ENCODE data around the gene DSG3. TPM values are rescaled to one million over a fixed set of nuclear protein-coding genes. Genes with fewer than 3 reads are reported as not detected.

The DSG3 gene
- total RNA-seq, 1 experiment from 2014 or later: not detected

GRCh38 chr18:31490833-31491232 lies 43.3 kb downstream of the DSG3 start:
- Histone ChIP-seq H3K9me3 (ENCODE audit: low read depth, low read length, poor library complexity, severe bottlenecking) (no peaks in the 10 kb centered on the region), H3K27me3 (replicated peaks; ENCODE audit: insufficient read depth, low read depth, low read length, poor library complexity) (peaks cover 25% of the 10 kb centered on the region), H3K4me1 (ENCODE audit: insufficient read depth, low read length, poor library complexity, severe bottlenecking) (no peaks in the 10 kb centered on the region), H3K4me3 (ENCODE audit: low read depth, low read length, poor library complexity, severe bottlenecking) (no peak overlapping the region), H3K27ac (ENCODE audit: low read depth, low read length, poor library complexity, severe bottlenecking) (no peak overlapping the region), H3K36me3 (ENCODE audit: insufficient read depth, low read length, poor library complexity, severe bottlenecking) (no peaks in the 10 kb centered on the region)
- BruUV-seq (replicated peaks): no TSS peak
- TF ChIP-seq EZH2 (IDR thresholded peaks at IDR 0.05; ENCODE audit: borderline replicate concordance, low read depth, low read length, poor library complexity, severe bottlenecking): no peak
- no peak for TF ChIP-seq CTCF (conservative IDR thresholded peaks at IDR 0.05; ENCODE audit: low read depth, low read length)
- ChIA-PET CTCF (no interaction called here), POLR2A (ENCODE audit: low non-redundant PET) (no interaction called here)
- no peak for DNase-seq (ENCODE audit: low spot score)
- intact Hi-C loops (cut with micrococcal nuclease; ENCODE audit: unreplicated experiment): no loop called here

- Histone ChIP-seq H3K27me3 (replicated peaks; ENCODE audit: insufficient read depth, low read depth, low read length, poor library complexity) (peaks cover 27% of the 10 kb centered on the region), H3K9me3 (ENCODE audit: low read depth, low read length, poor library complexity, severe bottlenecking) (no peaks in the 10 kb centered on the region), H3K4me1 (ENCODE audit: insufficient read depth, low read length, poor library complexity, severe bottlenecking) (no peaks in the 10 kb centered on the region), H3K4me3 (ENCODE audit: low read depth, low read length, poor library complexity, severe bottlenecking) (no peak overlapping the region), H3K27ac (ENCODE audit: low read depth, low read length, poor library complexity, severe bottlenecking) (no peak overlapping the region), H3K36me3 (ENCODE audit: insufficient read depth, low read length, poor library complexity, severe bottlenecking) (no peaks in the 10 kb centered on the region)
- ChIA-PET CTCF (no interaction called here), POLR2A (ENCODE audit: low non-redundant PET) (no interaction called here)
- TF ChIP-seq EZH2 (IDR thresholded peaks at IDR 0.05; ENCODE audit: borderline replicate concordance, low read depth, low read length, poor library complexity, severe bottlenecking) (no peak), CTCF (conservative IDR thresholded peaks at IDR 0.05; ENCODE audit: low read depth, low read length) (no peak)
- no peak for DNase-seq (ENCODE audit: low spot score)
- intact Hi-C loops (cut with micrococcal nuclease; ENCODE audit: unreplicated experiment): no loop called here
- BruUV-seq (replicated peaks): no TSS peak
Observed at GRCh38 chr18:31491586-31491985, 44.0 kb downstream of the DSG3 start.

- intact Hi-C loops (cut with micrococcal nuclease; ENCODE audit: unreplicated experiment): no loop called here
- H3K4me3 ChIP-seq (ENCODE audit: low read depth, low read length, poor library complexity, severe bottlenecking): no peak overlapping the region
- H3K4me1 ChIP-seq (ENCODE audit: insufficient read depth, low read length, poor library complexity, severe bottlenecking): no peaks in the 10 kb centered on the region
- H3K27ac ChIP-seq (ENCODE audit: low read depth, low read length, poor library complexity, severe bottlenecking): no peak overlapping the region
- POLR2A ChIA-PET (ENCODE audit: low non-redundant PET): no interaction called here
- H3K9me3 ChIP-seq (ENCODE audit: low read depth, low read length, poor library complexity, severe bottlenecking): no peaks in the 10 kb centered on the region
- DNase-seq (ENCODE audit: low spot score): no peak
- BruUV-seq (replicated peaks): no TSS peak
- CTCF ChIA-PET: no interaction called here
- no peaks in the 10 kb centered on the region for H3K36me3 ChIP-seq (ENCODE audit: insufficient read depth, low read length, poor library complexity, severe bottlenecking)
- TF ChIP-seq EZH2 (IDR thresholded peaks at IDR 0.05; ENCODE audit: borderline replicate concordance, low read depth, low read length, poor library complexity, severe bottlenecking) (no peak), CTCF (conservative IDR thresholded peaks at IDR 0.05; ENCODE audit: low read depth, low read length) (no peak)
- H3K27me3 ChIP-seq (replicated peaks; ENCODE audit: insufficient read depth, low read depth, low read length, poor library complexity): peaks cover 30% of the 10 kb centered on the region
Observed at GRCh38 chr18:31492671-31493070, 45.1 kb downstream of the DSG3 start.
